ENCODE results near the gene STON2.

Gene STON2

DNA sequence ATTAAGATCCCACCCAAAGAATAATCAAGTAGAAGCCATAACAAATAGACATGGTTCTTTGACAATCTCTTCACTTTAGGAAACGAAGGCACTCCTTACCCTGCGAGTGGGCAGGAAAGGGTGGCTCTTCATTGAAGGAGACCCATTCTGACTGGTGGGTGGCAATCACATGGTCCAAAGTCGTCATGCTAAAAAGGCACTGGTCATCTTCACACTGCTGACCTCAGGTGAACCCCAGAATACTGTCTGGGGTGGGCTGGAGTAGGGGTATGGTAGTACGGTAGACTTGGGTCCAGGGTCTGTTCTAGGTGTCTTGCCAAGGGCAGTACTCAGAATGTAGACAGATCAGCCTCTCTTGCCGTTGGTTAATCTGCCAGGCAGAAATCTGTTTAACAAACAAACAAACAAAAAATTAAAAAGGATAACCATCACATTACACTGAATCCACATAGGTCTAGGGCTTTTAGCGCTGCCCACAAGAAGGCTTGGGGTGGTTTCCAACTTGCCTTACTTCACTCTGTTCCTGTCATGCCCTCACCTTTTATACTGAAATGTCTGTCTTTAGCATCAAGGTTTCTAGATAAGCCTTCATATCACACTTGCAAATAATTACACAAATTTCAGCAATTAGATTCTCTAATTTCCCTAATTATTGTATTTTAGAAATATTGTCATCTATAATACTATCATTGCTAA is 1.8 kb downstream of the STON2 start:
- in situ Hi-C loops (cut with MboI; ENCODE audit: low pct_unique_long_range_greater_than_20kb, low sequenced_read_pairs, unreplicated experiment): no loop called here
- TF ChIP-seq, protein P1, sequence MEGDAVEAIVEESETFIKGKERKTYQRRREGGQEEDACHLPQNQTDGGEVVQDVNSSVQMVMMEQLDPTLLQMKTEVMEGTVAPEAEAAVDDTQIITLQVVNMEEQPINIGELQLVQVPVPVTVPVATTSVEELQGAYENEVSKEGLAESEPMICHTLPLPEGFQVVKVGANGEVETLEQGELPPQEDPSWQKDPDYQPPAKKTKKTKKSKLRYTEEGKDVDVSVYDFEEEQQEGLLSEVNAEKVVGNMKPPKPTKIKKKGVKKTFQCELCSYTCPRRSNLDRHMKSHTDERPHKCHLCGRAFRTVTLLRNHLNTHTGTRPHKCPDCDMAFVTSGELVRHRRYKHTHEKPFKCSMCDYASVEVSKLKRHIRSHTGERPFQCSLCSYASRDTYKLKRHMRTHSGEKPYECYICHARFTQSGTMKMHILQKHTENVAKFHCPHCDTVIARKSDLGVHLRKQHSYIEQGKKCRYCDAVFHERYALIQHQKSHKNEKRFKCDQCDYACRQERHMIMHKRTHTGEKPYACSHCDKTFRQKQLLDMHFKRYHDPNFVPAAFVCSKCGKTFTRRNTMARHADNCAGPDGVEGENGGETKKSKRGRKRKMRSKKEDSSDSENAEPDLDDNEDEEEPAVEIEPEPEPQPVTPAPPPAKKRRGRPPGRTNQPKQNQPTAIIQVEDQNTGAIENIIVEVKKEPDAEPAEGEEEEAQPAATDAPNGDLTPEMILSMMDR (IDR thresholded peaks at IDR 0.05; ENCODE audit: extremely low read depth, insufficient read depth, missing control alignments): no peak

DNA sequence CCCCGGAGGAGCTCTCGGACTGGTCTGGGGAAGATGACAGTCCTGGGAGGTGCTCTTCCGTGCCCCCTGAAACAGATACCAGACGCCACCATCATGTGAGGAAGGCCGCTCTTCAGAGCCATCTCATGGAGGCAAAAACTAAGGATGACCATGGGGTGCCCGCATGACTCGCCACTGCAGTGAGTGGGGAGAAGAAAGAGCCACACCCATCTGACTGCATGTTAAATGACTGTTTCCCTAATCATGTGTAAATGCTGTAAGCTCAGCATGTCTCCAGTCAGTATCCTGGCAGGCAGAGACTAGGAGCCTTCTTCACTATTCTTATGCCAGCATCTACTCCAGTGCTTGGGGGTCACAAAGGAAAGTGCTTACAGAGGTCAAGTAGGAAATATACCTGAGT is 4.0 kb downstream of the STON2 start:
- no peak for DNase-seq (ENCODE audit: low spot score)
- TF ChIP-seq, protein P1 (IDR thresholded peaks at IDR 0.05; ENCODE audit: extremely low read depth, insufficient read depth, missing control alignments): no peak
- in situ Hi-C loops (cut with MboI; ENCODE audit: low pct_unique_long_range_greater_than_20kb, low sequenced_read_pairs, unreplicated experiment): no loop called here

More for the DNA sequence above, 1.8 kb downstream of the STON2 start:
- no peak for DNase-seq (ENCODE audit: low spot score)

DNA sequence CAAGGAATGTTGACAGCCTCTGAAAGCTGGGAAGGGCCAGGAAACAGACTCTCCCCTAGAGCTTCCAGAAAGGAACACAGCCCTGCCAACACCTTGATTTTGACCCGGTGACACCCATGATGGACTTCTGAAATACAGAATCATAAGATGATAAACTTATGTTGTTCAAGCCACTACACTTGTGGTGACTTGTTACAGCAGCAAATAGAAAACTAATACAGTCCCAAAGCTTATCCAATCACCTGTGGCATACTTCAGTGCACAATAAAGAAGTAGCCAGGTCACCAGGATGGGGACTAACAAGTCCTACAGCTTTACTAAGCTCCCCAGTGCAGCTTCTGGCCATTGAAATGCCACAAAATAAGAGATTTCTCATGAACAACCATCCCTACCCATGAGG is 5.4 kb downstream of the STON2 start:
- TF ChIP-seq, protein P1 (IDR thresholded peaks at IDR 0.05; ENCODE audit: extremely low read depth, insufficient read depth, missing control alignments): no peak
- in situ Hi-C loops (cut with MboI; ENCODE audit: low pct_unique_long_range_greater_than_20kb, low sequenced_read_pairs, unreplicated experiment): no loop called here
- no peak for DNase-seq (ENCODE audit: low spot score)

DNA sequence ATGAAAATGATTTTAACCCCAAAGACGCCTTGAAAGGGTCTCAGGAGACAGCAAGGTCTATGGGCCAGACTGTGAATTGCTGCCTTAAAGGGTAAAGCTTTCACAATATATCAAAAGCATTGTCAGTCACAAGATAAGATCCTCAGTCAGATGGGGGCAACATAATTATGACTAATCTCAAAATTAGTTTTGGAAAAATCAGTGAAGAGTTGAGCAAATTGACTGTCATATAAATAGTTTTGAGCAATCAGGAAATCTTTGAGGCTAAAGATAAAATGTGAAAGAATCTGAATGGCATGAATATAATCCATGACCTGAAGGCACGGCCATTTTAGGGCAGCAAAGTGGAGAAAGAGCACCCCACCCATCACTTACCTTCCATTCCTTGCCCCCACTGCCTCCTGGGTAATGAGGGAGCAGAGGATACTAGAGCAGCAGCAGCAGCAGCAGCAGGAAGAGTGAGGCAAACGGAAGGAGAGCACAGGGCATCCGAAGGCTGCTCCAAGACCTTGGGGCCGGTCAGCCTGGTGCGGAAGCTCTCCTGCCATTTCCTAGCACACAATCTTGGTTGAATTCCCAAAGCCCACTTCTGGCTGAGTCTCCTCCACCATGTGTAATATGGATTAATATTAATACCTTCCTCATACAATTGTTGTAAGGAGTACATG is 7.0 kb downstream of the STON2 start:
- TF ChIP-seq, protein P1 (IDR thresholded peaks at IDR 0.05; ENCODE audit: extremely low read depth, insufficient read depth, missing control alignments): no peak
- in situ Hi-C loops (cut with MboI; ENCODE audit: low pct_unique_long_range_greater_than_20kb, low sequenced_read_pairs, unreplicated experiment): no loop called here
- no peak for DNase-seq (ENCODE audit: low spot score)

DNA sequence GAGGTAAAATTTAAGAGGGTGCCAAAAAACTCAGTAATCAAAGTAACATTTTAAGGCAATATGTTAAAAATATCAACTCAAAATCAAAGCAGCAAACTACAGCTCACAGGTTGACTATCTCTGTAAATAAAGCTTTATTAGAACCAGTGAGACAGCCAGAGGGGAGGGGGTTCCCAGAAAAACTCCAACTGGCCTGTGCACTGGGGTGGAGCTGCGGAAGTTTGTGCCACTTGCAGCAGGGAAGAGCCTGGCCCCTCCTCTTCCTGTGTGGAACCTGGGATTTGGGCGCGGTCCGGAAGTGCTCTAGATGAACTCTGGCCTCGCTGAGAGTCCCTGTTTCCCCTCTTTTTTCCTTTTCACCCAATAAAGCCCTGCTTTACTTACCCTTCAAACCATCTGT is 8.1 kb downstream of the STON2 start:
- in situ Hi-C loops (cut with MboI; ENCODE audit: low pct_unique_long_range_greater_than_20kb, low sequenced_read_pairs, unreplicated experiment): no loop called here
- TF ChIP-seq, protein P1 (IDR thresholded peaks at IDR 0.05; ENCODE audit: extremely low read depth, insufficient read depth, missing control alignments): no peak
- DNase-seq (ENCODE audit: low spot score): no peak

DNA sequence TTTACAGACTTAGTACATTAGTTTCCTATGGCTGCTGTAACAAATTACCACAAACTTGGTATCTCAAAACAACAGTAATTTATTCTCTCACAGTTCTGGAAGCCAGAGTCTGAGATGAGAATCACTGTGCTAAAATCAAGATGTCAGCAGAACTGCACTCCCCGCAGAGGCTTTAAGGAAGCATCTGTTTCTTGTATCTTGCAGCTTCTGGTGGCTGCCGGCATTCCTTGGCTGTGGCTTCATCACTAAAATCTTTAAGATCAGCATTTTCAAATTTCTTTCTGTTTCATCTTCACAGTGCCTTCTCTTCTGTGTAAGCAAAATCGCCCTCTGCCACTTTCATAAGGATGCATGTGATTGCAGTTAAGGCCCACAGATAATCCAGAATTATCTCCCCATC is 9.4 kb downstream of the STON2 start:
- in situ Hi-C loops (cut with MboI; ENCODE audit: low pct_unique_long_range_greater_than_20kb, low sequenced_read_pairs, unreplicated experiment): no loop called here
- no peak for DNase-seq (ENCODE audit: low spot score)
- TF ChIP-seq, protein P1 (IDR thresholded peaks at IDR 0.05; ENCODE audit: extremely low read depth, insufficient read depth, missing control alignments): no peak

Data from GM13977 (cell line).